Fibroblast of peridontal ligament (primary cell): ENCODE measurements around the gene ZNF81.
"Not testable (repeated sequence)": the region's sequence is repeated elsewhere in the genome, so short reads cannot be mapped to it uniquely, and the experiment has no call there.

Experiments used
- DNase-seq: peaks from one replicate; pipeline ENCODE4 v3.0.0-alpha.2; 2010; ENCODE audit errors: extremely low read depth

Gene ZNF81

GRCh38 chrX:47933946-47934345 is 97.2 kb downstream of the ZNF81 start:
- DNase-seq, result no peak

GRCh38 chrX:47936224-47936939 is 99.7 kb downstream of the ZNF81 start:
- DNase-seq, result no peak

GRCh38 chrX:47936940-47937317 is 100.2 kb downstream of the ZNF81 start:
- no peak for DNase-seq

GRCh38 chrX:47940448-47940847 is 103.7 kb downstream of the ZNF81 start:
- no peak for DNase-seq

- DNase-seq, result no peak
These were observed 104.7 kb downstream of the ZNF81 start for GRCh38 chrX:47941423-47941822.

- DNase-seq, result not testable (repeated sequence)
These were observed 118.6 kb downstream of the ZNF81 start for GRCh38 chrX:47955295-47955694.

- no peak for DNase-seq
These were observed 119.3 kb downstream of the ZNF81 start for GRCh38 chrX:47956016-47956415.

- DNase-seq, result not testable (repeated sequence)
These were observed 121.5 kb downstream of the ZNF81 start for GRCh38 chrX:47958206-47958605.

GRCh38 chrX:47958761-47959342 is 122.2 kb downstream of the ZNF81 start:
- DNase-seq, result no peak

GRCh38 chrX:47960406-47960805 is 123.7 kb downstream of the ZNF81 start:
- no peak for DNase-seq

- DNase-seq, result not testable (repeated sequence)
These were observed 125.1 kb downstream of the ZNF81 start for GRCh38 chrX:47961830-47962229.

GRCh38 chrX:47965526-47965925 is 128.8 kb downstream of the ZNF81 start:
- DNase-seq, result not testable (repeated sequence)
